ENCODE data around the gene BCL6. TPM values are rescaled to one million over a fixed set of nuclear protein-coding genes. Genes with fewer than 3 reads are reported as not detected.
A peak's percentile ranks its signal among the peaks of the same experiment; 100 is the strongest.

BCL6 gene
- total RNA-seq, 1 experiment from 2014 or later, result 8.1 TPM

GRCh38 chr3:187743195-187744141, 1.8 kb downstream of the BCL6 start:
- in situ Hi-C loops (cut with HindIII; ENCODE audit: low pct_unique_long_range_greater_than_20kb, low sequenced_read_pairs), result loop anchor here (10.0 to 25.0 kb wide), 4 partner anchors 391 to 1401 kb away; no protein-coding TSS in a partner anchor
- DNase-seq (ENCODE audit: low read depth, low spot score), result no peak

- no peak for DNase-seq (ENCODE audit: low read depth, low spot score)
- in situ Hi-C loops (cut with HindIII; ENCODE audit: low pct_unique_long_range_greater_than_20kb, low sequenced_read_pairs), result loop anchor here (10.0 to 25.0 kb wide), 4 partner anchors 392 to 1402 kb away; no protein-coding TSS in a partner anchor
Observed at GRCh38 chr3:187742351-187743171, 2.7 kb downstream of the BCL6 start.

GRCh38 chr3:187741403-187742350, 3.6 kb downstream of the BCL6 start:
- in situ Hi-C loops (cut with HindIII; ENCODE audit: low pct_unique_long_range_greater_than_20kb, low sequenced_read_pairs), result loop anchor here (10.0 to 25.0 kb wide), 4 partner anchors 393 to 1403 kb away; no protein-coding TSS in a partner anchor

GRCh38 chr3:187740421-187741399, 4.6 kb downstream of the BCL6 start:
- in situ Hi-C loops (cut with HindIII; ENCODE audit: low pct_unique_long_range_greater_than_20kb, low sequenced_read_pairs), result loop anchor here (10.0 to 25.0 kb wide), 4 partner anchors 394 to 1404 kb away; no protein-coding TSS in a partner anchor
- DNase-seq (ENCODE audit: low read depth, low spot score), result peak; percentile 52

More at GRCh38 chr3:187741403-187742350, 3.6 kb downstream of the BCL6 start:
- peak; percentile 81 for DNase-seq (ENCODE audit: low read depth, low spot score)

- in situ Hi-C loops (cut with HindIII; ENCODE audit: low pct_unique_long_range_greater_than_20kb, low sequenced_read_pairs), result loop anchor here (10.0 to 25.0 kb wide), 4 partner anchors 395 to 1405 kb away; no protein-coding TSS in a partner anchor
- DNase-seq (ENCODE audit: low read depth, low spot score), result peak; percentile 80
Observed at GRCh38 chr3:187739561-187740332, 5.5 kb downstream of the BCL6 start.

- in situ Hi-C loops (cut with HindIII; ENCODE audit: low pct_unique_long_range_greater_than_20kb, low sequenced_read_pairs), result loop anchor here (25.0 kb wide), 1 partner anchor 673 kb away; no protein-coding TSS in a partner anchor
- DNase-seq (ENCODE audit: low read depth, low spot score), result no peak
Observed at GRCh38 chr3:187739094-187739560, 6.1 kb downstream of the BCL6 start.

- peak; percentile 92 for DNase-seq (ENCODE audit: low read depth, low spot score)
- in situ Hi-C loops (cut with HindIII; ENCODE audit: low pct_unique_long_range_greater_than_20kb, low sequenced_read_pairs), result loop anchor here (25.0 kb wide), 1 partner anchor 674 kb away; no protein-coding TSS in a partner anchor
Observed at GRCh38 chr3:187738331-187739093, 6.8 kb downstream of the BCL6 start.

- in situ Hi-C loops (cut with HindIII; ENCODE audit: low pct_unique_long_range_greater_than_20kb, low sequenced_read_pairs), result loop anchor here (25.0 kb wide), 1 partner anchor 674 kb away; no protein-coding TSS in a partner anchor
- no peak for DNase-seq (ENCODE audit: low read depth, low spot score)
Observed at GRCh38 chr3:187738071-187738330, 7.3 kb downstream of the BCL6 start.

- in situ Hi-C loops (cut with HindIII; ENCODE audit: low pct_unique_long_range_greater_than_20kb, low sequenced_read_pairs), result loop anchor here (25.0 kb wide), 1 partner anchor 675 kb away; no protein-coding TSS in a partner anchor
- no peak for DNase-seq (ENCODE audit: low read depth, low spot score)
Observed at GRCh38 chr3:187737368-187738070, 7.7 kb downstream of the BCL6 start.

- in situ Hi-C loops (cut with HindIII; ENCODE audit: low pct_unique_long_range_greater_than_20kb, low sequenced_read_pairs), result loop anchor here (25.0 kb wide), 1 partner anchor 675 kb away; no protein-coding TSS in a partner anchor
- no peak for DNase-seq (ENCODE audit: low read depth, low spot score)
Observed at GRCh38 chr3:187737006-187737367, 8.3 kb downstream of the BCL6 start.

GRCh38 chr3:187736418-187736871, 8.8 kb downstream of the BCL6 start:
- peak; percentile 46 for DNase-seq (ENCODE audit: low read depth, low spot score)
- in situ Hi-C loops (cut with HindIII; ENCODE audit: low pct_unique_long_range_greater_than_20kb, low sequenced_read_pairs), result loop anchor here (25.0 kb wide), 1 partner anchor 676 kb away; no protein-coding TSS in a partner anchor

GRCh38 chr3:187735837-187736236, 9.4 kb downstream of the BCL6 start:
- DNase-seq (ENCODE audit: low read depth, low spot score), result no peak
- in situ Hi-C loops (cut with HindIII; ENCODE audit: low pct_unique_long_range_greater_than_20kb, low sequenced_read_pairs), result loop anchor here (25.0 kb wide), 1 partner anchor 676 kb away; no protein-coding TSS in a partner anchor

- no peak for DNase-seq (ENCODE audit: low read depth, low spot score)
- in situ Hi-C loops (cut with HindIII; ENCODE audit: low pct_unique_long_range_greater_than_20kb, low sequenced_read_pairs), result loop anchor here (25.0 kb wide), 1 partner anchor 677 kb away; no protein-coding TSS in a partner anchor
Observed at GRCh38 chr3:187735383-187735782, 9.9 kb downstream of the BCL6 start.

Measured in SK-MEL-5 (cell line).